HG03558 (cell line): ENCODE results near the gene GRIK5.
"Not testable (repeated sequence)": the region's sequence is repeated elsewhere in the genome, so short reads cannot be mapped to it uniquely, and the experiment has no call there.

Source experiments
- ATAC-seq: cut with Tn5 transposase; IDR thresholded peaks from one replicate; pipeline ENCODE4 v1.9.1; 2021; ENCODE audit warnings: moderate number of reproducible peaks; ENCODE audit not compliant: unreplicated experiment; ENCODE audit errors: extremely low read depth

The GRIK5 gene

GRCh38 chr19:41994994-41995958 lies 74.7 kb downstream of the GRIK5 start:
- no peak for ATAC-seq

- ATAC-seq, result no peak
Measured at GRCh38 chr19:41994521-41994971, 75.5 kb downstream of the GRIK5 start.

DNA sequence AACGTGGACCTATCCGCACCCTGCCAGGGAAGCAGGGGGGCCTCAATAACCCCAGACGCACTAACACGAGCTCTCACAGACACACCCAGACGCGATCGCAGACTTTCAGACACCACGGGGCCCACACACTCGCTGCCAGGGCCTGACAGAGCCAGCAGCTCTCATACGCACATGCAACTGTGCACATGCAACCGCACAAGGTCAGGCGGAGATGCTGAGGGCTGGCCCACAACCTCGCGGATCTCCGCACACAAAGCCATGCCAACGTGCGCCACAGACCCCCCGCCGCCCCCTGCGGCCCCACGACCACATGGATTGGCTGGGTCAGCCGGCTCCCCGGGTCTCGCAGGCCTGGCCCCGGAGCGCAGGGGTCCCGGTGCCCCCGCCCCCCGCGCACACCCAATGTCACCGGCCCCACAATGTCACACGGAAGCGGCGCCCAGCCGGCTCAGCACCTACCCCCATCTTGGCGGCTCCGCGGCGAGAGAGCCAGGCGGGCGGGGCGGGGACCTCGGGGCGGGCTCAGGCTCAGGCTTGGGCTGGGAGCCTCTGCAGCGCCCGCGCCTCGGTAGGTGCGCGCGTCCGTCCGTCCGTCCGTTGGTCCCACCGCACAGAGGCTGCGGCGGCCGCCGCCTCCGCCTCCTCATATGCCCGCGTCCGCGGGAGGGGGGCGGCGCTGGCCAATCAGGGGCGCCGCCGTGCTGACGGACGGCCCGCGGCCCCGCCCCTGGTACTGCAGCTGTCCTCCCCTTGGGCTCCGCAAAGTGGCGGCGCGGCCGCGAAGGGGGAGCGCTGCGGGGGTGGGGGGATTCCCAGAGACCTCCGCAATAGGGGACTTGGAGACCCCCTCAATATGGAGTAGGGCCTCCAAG lies 76.2 kb downstream of the GRIK5 start, which contains the start of gene ATP1A3:
TSS of gene ATP1A3 (minus strand) at position 619 of the 872 bp plus-strand sequence. CDS start at position 465, 154 bp downstream.
- ATAC-seq, result no peak

- ATAC-seq, result not testable (repeated sequence)
Measured at GRCh38 chr19:41991925-41992569, 78.0 kb downstream of the GRIK5 start.

- ATAC-seq, result no peak
Measured at GRCh38 chr19:41991025-41991424, 79.0 kb downstream of the GRIK5 start.

GRCh38 chr19:41990615-41991014 lies 79.4 kb downstream of the GRIK5 start:
- ATAC-seq, result no peak

DNA sequence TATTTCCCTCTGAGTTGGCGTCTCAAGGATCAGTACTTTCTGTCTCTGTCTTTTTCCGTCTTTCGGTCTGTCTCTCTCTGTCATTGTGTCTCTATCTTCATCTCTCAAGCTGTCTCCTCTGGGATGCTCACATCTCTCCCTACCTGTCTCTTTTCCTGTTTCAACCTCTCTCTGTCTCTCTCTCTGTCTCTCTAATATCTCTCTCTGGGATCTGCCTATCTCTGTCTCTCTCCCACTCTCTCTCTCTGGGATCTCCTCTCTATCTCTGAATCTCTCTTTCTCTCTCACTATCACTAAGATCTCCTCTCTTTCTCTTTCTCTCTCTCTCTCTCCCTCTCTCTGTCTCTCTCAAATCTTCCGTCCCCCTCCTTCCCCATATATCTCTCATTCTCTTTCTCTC lies 80.0 kb downstream of the GRIK5 start:
- ATAC-seq, result no peak

GRCh38 chr19:41988947-41989346 lies 81.1 kb downstream of the GRIK5 start:
- no peak for ATAC-seq

GRCh38 chr19:41987141-41987860 lies 82.7 kb downstream of the GRIK5 start:
- ATAC-seq, result no peak

- no peak for ATAC-seq
Measured at GRCh38 chr19:41984961-41985360, 85.0 kb downstream of the GRIK5 start.

DNA sequence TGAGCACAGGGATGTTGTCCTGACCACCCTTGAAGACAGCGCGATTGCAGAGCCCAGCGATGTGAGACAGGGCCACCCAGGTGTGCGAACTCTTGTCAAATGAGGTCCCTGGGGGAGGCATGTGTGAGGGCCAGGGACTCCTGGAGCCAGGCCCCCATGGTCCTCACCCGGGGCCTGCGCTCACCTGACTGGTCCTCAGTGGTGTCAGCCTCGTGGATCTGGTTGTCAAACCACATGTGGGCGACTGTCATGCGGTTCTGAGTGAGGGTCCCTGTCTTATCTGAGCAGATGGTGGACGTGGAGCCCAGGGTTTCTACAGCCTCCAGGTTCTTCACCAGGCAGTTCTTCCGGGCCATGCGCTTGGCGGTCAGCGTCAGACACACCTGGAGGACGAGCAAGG lies 88.3 kb downstream of the GRIK5 start:
- no peak for ATAC-seq

- ATAC-seq, result no peak
Measured at GRCh38 chr19:41978470-41978869, 91.5 kb downstream of the GRIK5 start.

- no peak for ATAC-seq
Measured at GRCh38 chr19:41977916-41978315, 92.1 kb downstream of the GRIK5 start.

DNA sequence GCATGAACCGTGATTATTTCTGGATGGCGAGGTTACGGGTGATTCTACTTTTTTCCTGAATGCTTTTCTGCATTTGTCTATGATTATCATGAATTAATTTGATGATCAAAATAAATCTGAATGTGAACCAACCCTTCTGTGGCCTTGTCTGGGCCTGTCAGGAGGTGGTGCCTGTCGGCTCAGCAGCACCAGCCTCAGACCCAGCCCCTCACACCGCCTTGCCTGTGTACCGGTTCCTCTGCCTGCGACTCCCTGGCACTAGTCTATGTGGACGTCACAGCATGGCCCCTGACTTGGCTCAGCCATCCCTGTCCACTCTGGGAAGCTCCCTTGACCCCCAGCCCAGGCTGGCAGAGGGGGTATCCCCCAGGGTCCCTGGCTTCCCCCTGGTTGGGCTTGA lies 95.4 kb downstream of the GRIK5 start:
- ATAC-seq, result no peak

DNA sequence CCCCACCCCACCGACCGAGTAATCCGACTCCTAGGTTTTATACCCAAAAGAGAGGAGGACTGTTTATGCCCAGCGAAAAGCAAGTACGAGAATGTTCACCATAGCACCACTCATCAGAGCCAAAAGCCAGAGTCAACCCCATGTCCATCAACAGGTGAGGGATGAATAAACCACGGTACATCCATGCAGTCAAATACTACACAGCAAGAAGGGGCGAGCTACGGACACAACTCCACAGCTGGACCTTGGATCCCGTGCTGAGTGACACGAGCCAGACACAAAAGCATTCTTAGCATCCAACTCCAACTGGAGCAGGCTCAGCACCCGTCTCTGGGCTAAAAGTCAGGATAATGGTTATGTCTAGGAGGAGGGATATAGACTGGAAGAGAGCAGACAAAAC lies 98.6 kb downstream of the GRIK5 start:
- no peak for ATAC-seq

DNA sequence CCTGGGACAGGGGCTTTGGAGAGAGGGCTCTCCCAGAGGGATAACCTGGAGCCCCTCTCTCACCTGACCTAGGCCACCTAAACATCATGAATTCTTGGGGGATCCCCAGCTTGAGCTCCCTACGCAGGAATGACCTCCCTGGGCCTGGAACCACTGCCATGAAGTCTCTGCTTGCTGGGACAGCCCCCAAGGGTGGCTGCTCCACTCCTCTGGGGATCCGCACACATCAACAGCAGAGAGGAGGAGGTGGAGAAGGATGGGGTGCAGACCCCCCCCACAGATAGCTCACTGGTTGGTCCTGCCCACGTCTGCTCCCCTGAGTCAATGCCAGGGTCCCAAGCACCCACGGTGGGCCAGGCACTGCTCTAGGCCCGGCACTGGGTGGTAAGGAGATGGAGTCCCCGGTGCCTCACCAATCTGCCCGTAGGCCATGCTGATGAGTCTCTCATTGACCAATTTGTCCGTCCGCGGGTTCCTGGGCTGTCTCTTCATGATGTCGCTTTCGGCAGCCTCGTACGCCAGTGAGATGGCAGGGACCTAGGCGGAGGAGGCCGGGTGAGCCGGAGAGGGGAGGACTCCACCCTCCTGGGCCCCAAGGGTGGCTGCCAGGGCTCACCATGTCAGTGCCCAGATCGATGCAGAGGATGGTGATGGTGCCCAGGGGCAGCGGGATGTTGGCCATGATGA lies 100.1 kb downstream of the GRIK5 start:
- no peak for ATAC-seq

DNA sequence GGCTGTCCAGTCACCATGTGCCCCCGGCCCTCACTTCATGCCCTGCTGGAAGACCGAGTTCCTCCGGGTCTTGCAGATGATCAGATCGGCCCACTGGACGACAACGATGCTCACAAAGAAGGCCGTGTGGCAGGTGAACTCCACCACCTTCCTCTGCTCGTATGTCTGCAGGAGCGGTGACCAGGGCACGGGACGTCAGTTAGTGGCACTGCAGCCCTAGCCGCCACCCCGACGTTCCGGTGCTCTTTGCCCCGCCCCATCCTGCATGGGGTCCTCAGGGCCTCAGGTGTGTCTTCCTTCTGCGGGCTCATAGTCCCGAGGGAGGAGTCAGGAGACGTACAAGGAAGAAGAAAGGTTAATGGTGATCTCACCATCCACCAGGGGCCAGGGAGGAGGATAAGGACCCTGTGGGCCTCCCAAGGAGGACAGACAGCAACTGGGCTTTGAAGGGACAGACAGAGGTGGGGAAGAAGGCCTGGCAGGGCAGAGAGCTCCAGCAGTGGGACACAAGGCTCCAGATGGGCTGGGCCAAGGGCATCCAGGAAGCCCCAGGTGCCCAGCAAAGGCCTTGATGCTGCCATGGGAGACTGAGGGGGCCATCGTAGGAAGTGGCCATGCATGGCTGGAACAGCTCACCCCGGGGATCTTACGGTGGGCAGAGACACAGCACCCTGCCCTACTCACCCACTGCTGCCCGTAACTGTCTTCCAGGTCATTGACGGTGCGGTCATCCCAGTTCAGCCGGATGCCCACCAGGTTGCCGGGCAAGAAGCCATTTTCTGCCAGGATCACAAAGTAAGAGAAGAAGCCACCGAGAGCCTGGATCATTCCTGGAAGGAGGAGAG lies 101.0 kb downstream of the GRIK5 start:
- ATAC-seq, result no peak

DNA sequence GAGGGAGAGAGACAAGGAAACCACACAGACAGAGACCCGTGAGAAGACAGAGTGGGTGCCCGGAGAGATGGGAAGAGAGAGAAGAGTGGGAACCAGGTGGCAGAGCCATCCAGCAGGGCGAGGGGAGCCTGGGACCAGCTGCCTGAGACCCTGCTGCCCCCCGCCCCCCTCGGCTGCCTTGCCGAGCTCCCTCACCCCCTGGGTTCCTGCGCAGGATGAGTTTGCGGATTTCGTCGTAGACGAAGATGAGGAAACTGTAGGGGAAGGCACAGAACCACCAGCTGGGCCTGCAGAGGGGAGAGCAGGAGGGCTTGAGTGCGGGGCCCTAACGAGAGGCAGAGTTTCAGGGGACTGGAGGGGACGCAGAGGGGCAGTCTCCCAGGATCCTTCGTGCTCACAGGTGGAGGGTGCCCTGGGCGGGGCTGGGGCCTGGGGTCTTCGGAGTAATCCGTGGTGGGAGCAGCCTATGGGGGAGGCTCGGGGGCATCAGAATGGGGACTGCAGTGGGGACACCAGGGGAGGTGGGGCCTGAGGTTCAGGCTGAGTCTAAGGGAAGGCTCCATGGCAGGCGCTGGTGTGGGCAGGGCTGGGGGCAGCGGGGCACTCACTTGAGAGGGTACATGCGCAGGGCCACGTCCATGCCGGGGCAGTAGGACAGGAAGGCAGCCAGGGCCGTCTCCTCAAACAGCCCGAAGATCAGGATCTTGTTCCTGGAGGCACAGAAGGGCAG lies 102.8 kb downstream of the GRIK5 start:
- no peak for ATAC-seq
